HEK293 (cell line): ENCODE data around the gene SRRM2.

Source experiments
- TCF7L2 ChIP-seq: IDR thresholded peaks from 2 replicates; pipeline ENCODE4 v1.6.1; 2011; ENCODE audit warnings: low read depth, mild to moderate bottlenecking, inconsistent platforms, low read length, moderate library complexity, borderline replicate concordance
- ZBTB10 ChIP-seq: fragments of 450-650 bp; formaldehyde crosslinking; IDR thresholded peaks from 2 replicates; pipeline ENCODE4 v1.5.1; 2016; ENCODE audit warnings: missing biosample characterization, missing genetic modification characterization
- ZBTB7A ChIP-seq: fragments of 450-650 bp; formaldehyde crosslinking; IDR thresholded peaks from 2 replicates; pipeline ENCODE4 v1.5.1; 2016; ENCODE audit warnings: low read depth, missing biosample characterization, missing genetic modification characterization
- ZNF174 ChIP-seq: fragments of 450-650 bp; formaldehyde crosslinking; IDR thresholded peaks from 2 replicates; pipeline ENCODE4 v1.5.0; 2017; ENCODE audit warnings: missing biosample characterization, mild to moderate bottlenecking, missing genetic modification characterization
- ZNF23 ChIP-seq: fragments of 450-650 bp; formaldehyde crosslinking; IDR thresholded peaks from 2 replicates; pipeline ENCODE4 v1.5.1; 2016; ENCODE audit warnings: missing biosample characterization, missing genetic modification characterization, borderline replicate concordance
- ZNF473 ChIP-seq: fragments of 450-650 bp; formaldehyde crosslinking; IDR thresholded peaks from 2 replicates; pipeline ENCODE4 v1.5.1; 2017; ENCODE audit warnings: missing biosample characterization, missing genetic modification characterization
- ZNF785 ChIP-seq: fragments of 450-650 bp; formaldehyde crosslinking; IDR thresholded peaks from 2 replicates; pipeline ENCODE4 v1.5.1; 2016; ENCODE audit warnings: missing biosample characterization, missing genetic modification characterization
- ZNF830 ChIP-seq: fragments of 450-650 bp; IDR thresholded peaks from 2 replicates; pipeline ENCODE4 v1.5.0; 2018; ENCODE audit warnings: missing biosample characterization, missing genetic modification characterization, low read depth, mild to moderate bottlenecking, moderate library complexity
- TF ChIP-seq, protein P1 (sequence below): fragments of 450-650 bp; formaldehyde crosslinking; IDR thresholded peaks from 2 replicates; pipeline ENCODE4 v1.5.1; 2016; ENCODE audit warnings: missing biosample characterization, missing genetic modification characterization
- TF ChIP-seq, protein P2 (sequence below): fragments of 450-650 bp; formaldehyde crosslinking; IDR thresholded peaks from 2 replicates; pipeline ENCODE4 v1.5.1; 2016; ENCODE audit warnings: missing biosample characterization, missing genetic modification characterization

DNA sequence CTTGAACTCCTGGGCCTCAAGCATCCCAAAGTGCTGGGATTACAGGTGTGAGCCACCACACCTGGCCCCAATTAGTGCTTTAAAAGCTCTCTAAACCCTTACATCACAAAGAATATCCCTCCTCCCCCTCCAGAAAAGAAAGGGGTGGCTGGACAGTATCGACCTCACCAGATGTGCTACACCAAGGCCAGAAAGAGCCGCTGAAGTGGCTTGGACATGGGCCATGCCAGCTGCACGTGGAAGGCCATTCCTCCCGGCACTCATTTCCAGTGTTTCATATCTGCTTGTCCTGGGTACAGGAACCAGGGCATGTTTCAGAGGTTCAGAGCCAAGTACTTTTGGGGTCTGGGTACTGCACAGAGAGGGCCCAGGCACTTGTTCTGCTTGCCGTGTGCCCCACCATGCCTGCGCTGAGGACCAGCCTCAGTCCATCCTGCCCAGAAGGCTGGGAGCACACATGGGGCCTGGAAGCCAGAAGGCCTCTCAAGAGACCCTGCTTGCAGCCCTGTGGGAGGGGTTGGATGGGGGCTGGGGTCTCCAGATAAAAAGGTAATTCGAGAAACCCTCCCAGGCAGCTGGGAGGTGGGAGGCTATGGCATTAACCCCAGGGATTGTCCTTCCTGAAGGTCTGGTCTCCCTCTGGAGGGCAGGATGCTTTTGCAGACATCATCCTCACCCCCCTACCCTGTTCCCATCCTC, 3.5 kb upstream of the SRRM2 start:
- TF ChIP-seq ZBTB10: no peak
- no peak for TF ChIP-seq ZNF473 (tag by site-specific recombination)
- no peak for TF ChIP-seq ZNF23 (tag by site-specific recombination)
- TF ChIP-seq, protein P1, sequence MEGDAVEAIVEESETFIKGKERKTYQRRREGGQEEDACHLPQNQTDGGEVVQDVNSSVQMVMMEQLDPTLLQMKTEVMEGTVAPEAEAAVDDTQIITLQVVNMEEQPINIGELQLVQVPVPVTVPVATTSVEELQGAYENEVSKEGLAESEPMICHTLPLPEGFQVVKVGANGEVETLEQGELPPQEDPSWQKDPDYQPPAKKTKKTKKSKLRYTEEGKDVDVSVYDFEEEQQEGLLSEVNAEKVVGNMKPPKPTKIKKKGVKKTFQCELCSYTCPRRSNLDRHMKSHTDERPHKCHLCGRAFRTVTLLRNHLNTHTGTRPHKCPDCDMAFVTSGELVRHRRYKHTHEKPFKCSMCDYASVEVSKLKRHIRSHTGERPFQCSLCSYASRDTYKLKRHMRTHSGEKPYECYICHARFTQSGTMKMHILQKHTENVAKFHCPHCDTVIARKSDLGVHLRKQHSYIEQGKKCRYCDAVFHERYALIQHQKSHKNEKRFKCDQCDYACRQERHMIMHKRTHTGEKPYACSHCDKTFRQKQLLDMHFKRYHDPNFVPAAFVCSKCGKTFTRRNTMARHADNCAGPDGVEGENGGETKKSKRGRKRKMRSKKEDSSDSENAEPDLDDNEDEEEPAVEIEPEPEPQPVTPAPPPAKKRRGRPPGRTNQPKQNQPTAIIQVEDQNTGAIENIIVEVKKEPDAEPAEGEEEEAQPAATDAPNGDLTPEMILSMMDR (tag by site-specific recombination): no peak
- no peak for TF ChIP-seq ZNF174 (tag by site-specific recombination)
- TF ChIP-seq ZBTB7A (tag by site-specific recombination): no peak
- TF ChIP-seq ZNF830: no peak
- TF ChIP-seq, protein P2, sequence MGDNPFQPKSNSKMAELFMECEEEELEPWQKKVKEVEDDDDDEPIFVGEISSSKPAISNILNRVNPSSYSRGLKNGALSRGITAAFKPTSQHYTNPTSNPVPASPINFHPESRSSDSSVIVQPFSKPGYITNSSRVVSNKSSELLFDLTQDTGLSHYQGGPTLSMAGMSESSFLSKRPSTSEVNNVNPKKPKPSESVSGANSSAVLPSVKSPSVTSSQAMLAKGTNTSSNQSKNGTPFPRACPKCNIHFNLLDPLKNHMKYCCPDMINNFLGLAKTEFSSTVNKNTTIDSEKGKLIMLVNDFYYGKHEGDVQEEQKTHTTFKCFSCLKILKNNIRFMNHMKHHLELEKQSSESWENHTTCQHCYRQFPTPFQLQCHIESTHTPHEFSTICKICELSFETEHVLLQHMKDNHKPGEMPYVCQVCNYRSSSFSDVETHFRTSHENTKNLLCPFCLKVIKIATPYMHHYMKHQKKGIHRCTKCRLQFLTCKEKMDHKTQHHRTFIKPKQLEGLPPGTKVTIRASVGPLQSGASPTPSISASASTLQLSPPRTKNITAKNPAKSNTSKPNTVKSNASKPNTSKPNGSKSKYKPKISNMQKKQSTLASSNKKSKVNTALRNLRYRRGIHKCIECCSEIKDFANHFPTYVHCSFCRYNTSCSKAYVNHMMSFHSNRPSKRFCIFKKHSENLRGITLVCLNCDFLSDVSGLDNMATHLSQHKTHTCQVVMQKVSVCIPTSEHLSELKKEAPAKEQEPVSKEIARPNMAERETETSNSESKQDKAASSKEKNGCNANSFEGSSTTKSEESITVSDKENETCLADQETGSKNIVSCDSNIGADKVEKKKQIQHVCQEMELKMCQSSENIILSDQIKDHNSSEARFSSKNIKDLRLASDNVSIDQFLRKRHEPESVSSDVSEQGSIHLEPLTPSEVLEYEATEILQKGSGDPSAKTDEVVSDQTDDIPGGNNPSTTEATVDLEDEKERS (tag by site-specific recombination): no peak
- TF ChIP-seq TCF7L2: no peak
- TF ChIP-seq ZNF785 (tag by site-specific recombination): no peak
